GM12878 (cell line): ENCODE data around the gene ELSPBP1. TPM values are rescaled to one million over a fixed set of nuclear protein-coding genes. Genes with fewer than 3 reads are reported as not detected.

Source experiments
- ATAC-seq: fragments of 200-7000 bp; cut with Tn5 transposase; 3 replicates; pipeline ENCODE4 v1.9.1; 2020; ENCODE audit warnings: mild to moderate bottlenecking, moderate library complexity
- BruUV-seq: library from RNA; stranded (reverse); fragments of 400-500 nt; replicated peaks from 2 replicates; lab custom pipeline; 2021; lab: Mats Ljungman, UMichigan
- CTCF ChIA-PET: fragments of 300-600 bp; sonication (Branson Sonifier 250); formaldehyde crosslinking; extraction: SDS; loops from one replicate; lab custom pipeline; 2021; ENCODE audit warnings: inconsistent platforms; lab: Yijun Ruan, JAX
- POLR2A ChIA-PET: fragments of 350-600 bp; formaldehyde crosslinking; extraction: SDS; loops from one replicate; lab custom pipeline; 2021; ENCODE audit warnings: inconsistent platforms; lab: Charles Lee
- RAD21 ChIA-PET: fragments of 300-600 bp; sonication (Branson Sonifier 250); formaldehyde crosslinking; loops from one replicate; lab custom pipeline; 2023; ENCODE audit warnings: antibody characterized with exemption; ENCODE audit not compliant: unreplicated experiment; lab: Charles Lee
- SMC1A ChIA-PET: fragments of 300-600 bp; sonication (Branson Sonifier 250); formaldehyde crosslinking; loops from one replicate; lab custom pipeline; 2023; ENCODE audit not compliant: unreplicated experiment, uncharacterized antibody; lab: Charles Lee
- DNase-seq: peaks from one replicate; pipeline ENCODE4 v3.0.0-alpha.2; 2011; ENCODE audit warnings: low read depth, low spot score
- FAIRE-seq: peaks from 3 replicates; lab custom pipeline; 2011; peaks lifted over from hg19 to GRCh38; lab: Jason Lieb, UNC
- H2AFZ ChIP-seq: 2 replicates; pipeline ENCODE4 v1.6.0; 2011; ENCODE audit warnings: low read depth, low read length, control low read depth; ENCODE audit not compliant: control insufficient read depth
- H3K27ac ChIP-seq: 2 replicates; pipeline ENCODE4 v1.5.1; 2011; ENCODE audit warnings: control low read depth; ENCODE audit not compliant: control insufficient read depth, insufficient read depth
- H3K27me3 ChIP-seq, 2 experiments: replicated peaks in 1 of 2; 2 replicates each; pipeline versions ENCODE4 v1.6.0 to v1.6.1; 2011; ENCODE audit warnings: low read length in 1 of 2; ENCODE audit not compliant: control insufficient read depth in 2 of 2, insufficient read depth in 2 of 2
- H3K36me3 ChIP-seq, 2 experiments: 2 replicates each; pipeline ENCODE4 v1.5.1; 2011; ENCODE audit warnings: low read length in 1 of 2; ENCODE audit not compliant: control insufficient read depth in 2 of 2, insufficient read depth in 2 of 2
- H3K4me1 ChIP-seq: 2 replicates; pipeline ENCODE4 v1.6.1; 2011; ENCODE audit warnings: mild to moderate bottlenecking, low read length, moderate library complexity, mixed read lengths; ENCODE audit not compliant: control insufficient read depth, insufficient read depth
- H3K4me2 ChIP-seq: 2 replicates; pipeline ENCODE4 v1.6.0; 2011; ENCODE audit warnings: control low read depth; ENCODE audit not compliant: control insufficient read depth, insufficient read depth
- H3K4me3 ChIP-seq: fragments of 200-600 bp; sonication (generic); 2 replicates; pipeline ENCODE4 v1.5.1; 2016
- H3K79me2 ChIP-seq: 2 replicates; pipeline ENCODE4 v1.6.0; 2011; ENCODE audit warnings: low read length; ENCODE audit not compliant: control insufficient read depth, insufficient read depth
- H3K9ac ChIP-seq: 2 replicates; pipeline ENCODE4 v1.8.0; 2011; ENCODE audit warnings: low read length, control low read depth, mixed read lengths; ENCODE audit not compliant: control insufficient read depth, insufficient read depth
- H3K9me3 ChIP-seq: replicated peaks from 3 replicates; pipeline ENCODE4 v1.5.1; 2011; ENCODE audit warnings: mild to moderate bottlenecking, low read length; ENCODE audit not compliant: control insufficient read depth, insufficient read depth
- H4K20me1 ChIP-seq: 2 replicates; pipeline ENCODE4 v1.6.0; 2011; ENCODE audit not compliant: control insufficient read depth, insufficient read depth
- BMI1 ChIP-seq: fragments of 450-650 bp; IDR thresholded peaks from 2 replicates; pipeline ENCODE4 v1.6.1; 2016; ENCODE audit warnings: mild to moderate bottlenecking, moderate library complexity, borderline replicate concordance
- ESRRA ChIP-seq: IDR thresholded peaks from 2 replicates; pipeline ENCODE4 v1.6.1; 2012; ENCODE audit warnings: mild to moderate bottlenecking, low read length, improper control_type of control experiment
- KDM1A ChIP-seq: fragments of 200-600 bp; sonication (generic); IDR thresholded peaks from 2 replicates; pipeline ENCODE4 v1.6.1; 2016; ENCODE audit warnings: borderline replicate concordance
- WRNIP1 ChIP-seq: IDR thresholded peaks from 2 replicates; pipeline ENCODE4 v1.6.1; 2011; ENCODE audit warnings: low read depth, low read length, improper control_type of control experiment, borderline replicate concordance
- WGBS: methylation state at CpG from one replicate; pipeline ENCODE4 v1.1.6; 2016; ENCODE audit warnings: low lambda C conversion rate; ENCODE audit not compliant: insufficient replicate concordance, insufficient coverage; ENCODE audit errors: missing lambda C conversion rate; 5-methylcytosine and 5-hydroxymethylcytosine counted together
- in situ Hi-C: fragments of 300-500 bp; cut with MboI; formaldehyde crosslinking; loops from 9 replicates; pipeline ENCODE4 v1.14.3; 2018; ENCODE audit warnings: mixed read lengths
- intact Hi-C: fragments of 100-400 bp; cut with micrococcal nuclease; formaldehyde crosslinking; loops from one replicate; pipeline ENCODE4 v1.14.2; 2022; ENCODE audit not compliant: unreplicated experiment
- polyA plus RNA-seq, 11 experiments: library from polyadenylated mRNA; depleted of rRNA in 4 of 11; unstranded in 6 of 11; stranded (reverse) in 5 of 11; fragments of >200 nt; fragmentation: Nextera tagmentation in 4 of 11; fragmentation: Illumina TruSeq in 1 of 11; extraction: Ambion mirVana in 4 of 11; extraction: Trizol in 1 of 11; gene quantifications; 1 replicate in 1 of 11; 2 replicates in 10 of 11; pipeline versions ENCODE4 v1.2.1 to v1.2.3, GENCODE V29; 2011 to 2016; ENCODE audit warnings: inconsistent platforms in 2 of 11, missing spikeins in 2 of 11, low read depth in 1 of 11
- total RNA-seq, 4 experiments: library from RNA; depleted of rRNA in 3 of 4; stranded (reverse); fragments of >200 nt in 3 of 4; fragmentation: Illumina TruSeq in 1 of 4; extraction: Trizol in 1 of 4; gene quantifications; 2 replicates each; pipeline versions ENCODE4 v1.2.1 to v1.2.3, GENCODE V29; 2013 to 2021
- TF ChIP-seq, protein P1 (sequence below): IDR thresholded peaks from 2 replicates; pipeline ENCODE4 v1.6.1; 2012; ENCODE audit warnings: mild to moderate bottlenecking, low read depth, low read length

ELSPBP1 gene
- total and polyA plus RNA-seq, 10 of the 15 experiments (the other 5 are each of a cell fraction or from before 2014, with no cell fraction given), result not detected

DNA sequence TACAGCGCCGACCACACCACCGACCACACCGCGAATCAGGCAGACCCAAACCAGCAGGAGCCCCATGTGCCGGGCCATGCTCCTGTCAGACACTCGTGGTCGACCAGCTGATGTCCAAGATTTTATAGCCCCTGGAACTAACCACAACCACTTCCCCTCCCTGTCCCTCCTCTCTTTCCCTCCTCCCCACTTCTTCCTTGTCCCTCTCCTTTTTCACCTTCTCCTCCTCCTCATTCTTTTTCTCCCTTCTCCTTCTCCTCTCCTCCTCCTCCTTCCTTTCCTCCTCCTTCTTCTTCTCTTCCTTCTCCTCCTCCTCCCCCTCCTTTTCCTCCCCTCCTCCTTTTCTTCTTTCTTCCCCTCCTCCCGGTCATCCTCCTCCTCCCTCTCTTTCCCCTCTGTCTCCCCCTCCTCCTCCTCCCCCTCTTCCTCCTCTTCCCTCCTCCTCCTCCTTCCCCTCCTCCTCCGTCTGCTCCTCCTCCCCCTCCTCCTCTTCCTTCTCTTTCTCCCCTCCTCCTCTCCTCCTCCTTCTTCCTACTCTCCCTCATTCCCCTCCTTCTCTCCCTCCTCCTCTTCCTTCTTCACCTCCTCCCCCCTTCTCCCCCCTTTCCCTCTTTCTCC, 3.1 kb upstream of the ELSPBP1 start:
- no peak overlapping the region for H2AFZ ChIP-seq
- no peak for FAIRE-seq
- SMC1A ChIA-PET, result no interaction called here
- no TSS peak for BruUV-seq
- intact Hi-C loops, result no loop called here
- H3K4me1 ChIP-seq, result no peaks in the 10 kb centered on the region
- no peaks in the 10 kb centered on the region for H3K36me3 ChIP-seq
- no peak for DNase-seq
- POLR2A ChIA-PET, result no interaction called here
- TF ChIP-seq BMI1 (no peak), ESRRA (no peak), WRNIP1 (no peak), KDM1A (no peak)
- TF ChIP-seq, protein P1, sequence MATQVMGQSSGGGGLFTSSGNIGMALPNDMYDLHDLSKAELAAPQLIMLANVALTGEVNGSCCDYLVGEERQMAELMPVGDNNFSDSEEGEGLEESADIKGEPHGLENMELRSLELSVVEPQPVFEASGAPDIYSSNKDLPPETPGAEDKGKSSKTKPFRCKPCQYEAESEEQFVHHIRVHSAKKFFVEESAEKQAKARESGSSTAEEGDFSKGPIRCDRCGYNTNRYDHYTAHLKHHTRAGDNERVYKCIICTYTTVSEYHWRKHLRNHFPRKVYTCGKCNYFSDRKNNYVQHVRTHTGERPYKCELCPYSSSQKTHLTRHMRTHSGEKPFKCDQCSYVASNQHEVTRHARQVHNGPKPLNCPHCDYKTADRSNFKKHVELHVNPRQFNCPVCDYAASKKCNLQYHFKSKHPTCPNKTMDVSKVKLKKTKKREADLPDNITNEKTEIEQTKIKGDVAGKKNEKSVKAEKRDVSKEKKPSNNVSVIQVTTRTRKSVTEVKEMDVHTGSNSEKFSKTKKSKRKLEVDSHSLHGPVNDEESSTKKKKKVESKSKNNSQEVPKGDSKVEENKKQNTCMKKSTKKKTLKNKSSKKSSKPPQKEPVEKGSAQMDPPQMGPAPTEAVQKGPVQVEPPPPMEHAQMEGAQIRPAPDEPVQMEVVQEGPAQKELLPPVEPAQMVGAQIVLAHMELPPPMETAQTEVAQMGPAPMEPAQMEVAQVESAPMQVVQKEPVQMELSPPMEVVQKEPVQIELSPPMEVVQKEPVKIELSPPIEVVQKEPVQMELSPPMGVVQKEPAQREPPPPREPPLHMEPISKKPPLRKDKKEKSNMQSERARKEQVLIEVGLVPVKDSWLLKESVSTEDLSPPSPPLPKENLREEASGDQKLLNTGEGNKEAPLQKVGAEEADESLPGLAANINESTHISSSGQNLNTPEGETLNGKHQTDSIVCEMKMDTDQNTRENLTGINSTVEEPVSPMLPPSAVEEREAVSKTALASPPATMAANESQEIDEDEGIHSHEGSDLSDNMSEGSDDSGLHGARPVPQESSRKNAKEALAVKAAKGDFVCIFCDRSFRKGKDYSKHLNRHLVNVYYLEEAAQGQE, result no peak
- no peak overlapping the region for H3K27ac ChIP-seq
- no peak for ATAC-seq
- H3K9ac ChIP-seq, result no peak overlapping the region
- no peak overlapping the region for H3K4me2 ChIP-seq
- 50% methylated on average over 10 of the region's 10 CpGs for WGBS
- CTCF ChIA-PET, result no interaction called here
- in situ Hi-C loops, result no loop called here
- RAD21 ChIA-PET, result no interaction called here
- H3K79me2 ChIP-seq, result no peaks in the 10 kb centered on the region
- no peaks in the 10 kb centered on the region for H4K20me1 ChIP-seq
- no peaks in the 10 kb centered on the region for H3K27me3 ChIP-seq
- no peak overlapping the region for H3K4me3 ChIP-seq
- no peaks in the 10 kb centered on the region for H3K9me3 ChIP-seq
